Hematopoietic multipotent progenitor cell treated with erythropoietin and hydrocortisone succinate and interleukin-3 and kit ligand, for 4 days (in vitro differentiated cells): ENCODE results near the gene TANGO6.

Experiments used
- DNase-seq: peaks from one replicate; pipeline ENCODE4 v3.0.0-alpha.2; 2015

Gene TANGO6

DNA sequence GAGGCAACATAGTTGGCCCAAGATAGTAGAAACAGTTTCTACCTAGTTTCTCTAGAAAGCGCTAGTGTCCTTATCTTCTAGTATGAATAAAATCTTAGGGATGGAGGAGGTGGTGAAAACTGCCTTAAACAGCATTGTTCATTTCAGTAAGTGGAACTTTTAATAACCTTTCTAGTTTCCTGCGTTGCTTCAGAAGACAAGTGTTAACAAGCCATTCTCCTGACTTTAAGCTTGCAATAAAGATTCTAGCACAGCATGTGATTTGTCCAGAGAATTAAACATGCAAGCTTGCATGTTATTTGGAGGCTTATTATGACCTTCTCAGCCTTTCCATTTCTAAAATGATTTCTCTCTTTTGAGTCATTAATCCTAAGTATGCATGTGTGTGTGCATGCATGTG is 72.3 kb downstream of the TANGO6 start:
- DNase-seq, result no peak

DNA sequence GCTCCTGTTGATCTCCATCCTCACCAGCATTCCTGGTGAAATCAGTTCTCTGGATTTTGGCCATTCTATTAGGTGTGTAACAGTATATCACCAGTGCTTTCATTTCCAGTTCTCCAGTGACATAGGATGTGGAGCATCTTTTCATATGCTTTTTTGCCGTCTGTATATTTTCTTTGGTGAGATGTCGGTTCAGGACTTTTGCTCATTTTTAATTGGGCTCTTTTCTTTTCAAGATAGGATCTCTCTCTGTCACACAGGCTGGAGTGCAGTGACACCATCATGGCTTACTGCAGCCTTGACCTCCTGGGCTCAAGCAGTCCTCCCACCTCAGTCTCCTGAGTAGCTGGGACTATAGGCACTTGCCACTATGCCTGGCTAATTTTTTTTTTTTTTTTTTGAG is 74.2 kb downstream of the TANGO6 start:
- DNase-seq, result no peak

DNA sequence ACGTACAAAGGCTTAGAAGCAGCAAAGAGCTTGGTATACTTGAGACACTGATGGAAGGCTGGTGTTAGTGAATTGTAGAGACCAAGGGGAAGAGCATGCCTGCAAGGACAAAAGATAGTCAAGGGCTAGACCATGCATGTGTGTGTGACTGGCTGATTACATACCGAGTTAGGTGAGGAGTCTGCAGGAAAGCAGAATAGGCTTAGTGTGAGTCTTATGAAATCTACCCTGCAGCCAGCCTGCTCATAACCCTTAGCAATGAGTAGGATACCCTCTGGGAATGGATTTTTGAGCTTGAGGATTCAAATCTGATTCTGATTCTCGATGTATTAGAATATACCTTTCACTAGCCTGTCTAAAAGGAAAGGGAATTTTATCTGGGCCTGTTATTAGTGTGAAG is 77.0 kb downstream of the TANGO6 start:
- no peak for DNase-seq

DNA sequence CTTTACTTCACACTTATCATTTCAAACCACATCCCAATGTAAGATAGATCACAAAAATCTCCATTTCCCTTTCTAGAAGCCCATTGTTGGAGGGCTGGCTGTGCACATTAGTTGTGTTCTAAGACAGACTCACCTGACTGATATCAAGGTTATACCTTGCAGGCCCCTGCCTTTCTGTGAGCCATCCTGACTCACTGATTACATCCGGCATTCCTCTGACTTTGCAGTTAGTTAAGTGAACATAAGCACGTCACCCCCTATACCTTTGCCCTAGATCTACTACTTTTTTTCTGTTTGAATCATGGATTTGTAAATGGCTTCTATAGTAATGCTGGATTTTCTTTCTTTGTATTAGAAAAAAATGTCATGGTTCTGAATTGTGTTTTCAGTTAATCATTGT is 78.3 kb downstream of the TANGO6 start:
- DNase-seq, result no peak

DNA sequence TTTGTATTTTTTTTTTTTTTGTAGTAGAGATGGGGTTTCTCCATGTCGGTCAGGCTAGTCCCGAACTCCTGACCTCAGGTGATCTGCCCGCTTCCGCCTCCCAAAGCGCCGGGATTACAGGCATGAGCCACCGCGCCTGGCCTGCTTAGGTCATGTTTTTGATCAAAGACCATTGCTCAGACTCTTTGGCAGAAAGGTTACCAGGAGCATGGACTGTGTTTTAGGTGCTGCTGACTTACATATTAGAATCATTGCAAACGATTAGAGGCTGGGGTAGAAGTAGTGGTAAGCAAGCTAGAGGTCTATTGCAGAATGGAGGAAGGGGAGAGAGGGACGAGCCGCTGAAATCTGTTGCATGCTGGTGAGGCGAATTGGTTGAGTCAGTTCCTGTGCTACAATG is 79.8 kb downstream of the TANGO6 start:
- DNase-seq, result no peak

DNA sequence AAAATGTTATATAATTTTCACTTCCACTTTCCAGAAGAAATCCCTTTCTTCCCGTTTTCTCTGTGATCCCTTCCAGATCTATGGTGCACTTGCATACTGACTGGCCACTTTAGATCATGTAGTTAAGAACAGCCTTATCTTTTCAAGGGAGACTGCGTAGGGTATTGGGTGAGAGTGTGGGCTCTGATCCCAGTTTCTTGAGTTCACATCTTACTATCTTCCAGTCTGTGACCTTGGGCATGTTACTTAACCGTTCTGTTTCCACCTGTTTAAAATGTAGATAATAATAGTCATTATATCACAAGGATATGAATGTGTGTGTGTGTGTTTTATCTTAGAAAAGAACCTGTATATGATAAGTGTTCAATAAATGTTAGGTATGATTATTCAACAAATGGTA is 83.7 kb downstream of the TANGO6 start:
- no peak for DNase-seq

DNA sequence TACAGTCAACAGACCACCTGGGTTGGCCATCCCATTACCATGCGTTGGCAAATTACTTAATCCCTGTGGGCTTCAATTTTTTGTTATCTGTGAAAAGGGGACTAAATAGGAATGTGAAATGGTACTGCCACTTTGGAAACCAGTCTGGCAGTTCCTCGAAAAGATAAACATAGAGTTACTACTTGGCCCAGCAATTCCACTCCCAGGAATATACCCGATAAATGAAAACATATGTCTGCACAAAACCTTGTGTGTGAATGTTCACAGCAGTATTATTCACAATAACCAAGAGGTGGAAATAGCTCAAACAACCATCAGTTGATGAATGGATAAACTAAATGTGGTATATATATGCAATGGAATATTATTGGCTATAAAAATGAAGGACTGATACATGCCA is 87.9 kb downstream of the TANGO6 start:
- DNase-seq, result no peak

DNA sequence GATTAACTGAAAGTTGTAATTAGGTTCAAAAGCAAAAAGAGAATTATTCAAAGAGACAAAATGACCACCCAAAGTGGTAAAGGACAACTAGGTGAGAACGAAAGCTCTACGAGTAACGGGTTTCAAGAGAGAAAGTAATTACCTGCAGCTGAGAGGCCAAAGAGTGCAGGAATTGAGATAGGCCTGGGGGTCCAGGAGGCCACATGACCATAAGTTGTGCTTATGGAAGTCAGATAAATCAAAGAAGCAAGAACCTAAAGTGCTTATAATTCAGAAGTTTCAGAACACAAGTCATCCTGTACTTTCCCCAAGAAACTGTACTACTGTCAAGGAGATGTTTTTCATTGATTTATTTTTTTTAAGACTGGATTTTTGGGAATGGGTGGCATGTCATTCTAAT is 91.1 kb downstream of the TANGO6 start:
- no peak for DNase-seq

DNA sequence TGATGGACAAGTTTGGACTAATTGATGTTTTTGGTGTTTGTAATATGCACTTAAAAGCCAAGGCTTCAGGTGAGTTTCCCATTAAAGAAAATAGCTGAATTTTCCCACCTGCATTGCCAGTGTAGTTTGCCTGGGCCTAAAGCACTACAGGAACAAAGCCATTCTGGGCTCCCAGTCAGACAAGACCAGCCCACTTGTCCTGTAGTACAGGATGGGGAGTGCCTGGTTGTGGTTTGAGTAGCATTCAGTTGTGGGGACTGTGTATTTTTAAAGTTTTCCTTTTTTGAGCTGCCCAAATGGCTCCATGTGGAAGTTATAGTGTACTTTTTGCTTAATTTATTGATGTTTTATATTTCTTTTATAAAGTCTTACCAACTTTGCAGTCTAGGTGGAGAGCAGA is 91.7 kb downstream of the TANGO6 start:
- DNase-seq, result peak; percentile 15

DNA sequence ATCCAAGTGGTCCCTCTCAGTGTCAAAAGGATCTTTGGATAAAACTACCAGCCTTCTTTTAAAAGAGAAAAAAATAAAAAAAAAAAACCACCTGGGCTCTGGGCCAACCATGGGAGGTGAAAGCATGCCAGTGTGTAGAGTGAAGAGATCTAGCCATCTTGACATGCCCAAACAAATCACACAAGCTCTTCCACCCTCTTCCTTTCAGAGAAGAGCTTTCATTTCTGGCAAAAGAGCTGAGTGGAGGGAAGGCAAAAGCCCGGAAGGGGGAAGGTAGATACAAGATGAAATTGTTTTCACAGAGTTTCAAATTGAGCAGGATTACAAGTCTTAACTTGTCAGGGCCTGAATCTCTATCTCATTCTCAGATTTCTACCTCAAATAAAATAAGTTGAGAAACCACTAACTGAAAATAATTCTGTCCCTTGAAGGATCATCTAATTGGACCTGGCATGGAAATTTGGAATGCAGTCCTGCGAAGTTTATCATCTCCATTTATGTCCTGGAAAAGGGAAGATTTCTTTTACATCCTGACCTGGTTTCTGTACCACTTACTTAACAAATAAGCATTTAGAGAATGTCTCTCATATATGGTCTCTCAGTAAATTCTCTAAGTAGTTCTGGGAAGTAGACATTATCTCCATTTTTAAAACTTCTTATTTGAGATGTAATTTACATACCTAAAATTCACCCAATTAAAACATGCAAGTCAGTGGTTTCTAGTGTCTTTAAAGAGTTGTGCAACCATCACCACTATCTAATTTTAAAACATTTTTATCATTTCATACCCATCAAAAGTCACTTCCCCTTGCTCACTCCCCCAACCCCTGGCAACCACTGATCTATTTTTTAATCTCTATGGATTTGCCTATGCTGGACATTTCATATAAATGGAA is 93.7 kb downstream of the TANGO6 start:
- peak; percentile 71 for DNase-seq

DNA sequence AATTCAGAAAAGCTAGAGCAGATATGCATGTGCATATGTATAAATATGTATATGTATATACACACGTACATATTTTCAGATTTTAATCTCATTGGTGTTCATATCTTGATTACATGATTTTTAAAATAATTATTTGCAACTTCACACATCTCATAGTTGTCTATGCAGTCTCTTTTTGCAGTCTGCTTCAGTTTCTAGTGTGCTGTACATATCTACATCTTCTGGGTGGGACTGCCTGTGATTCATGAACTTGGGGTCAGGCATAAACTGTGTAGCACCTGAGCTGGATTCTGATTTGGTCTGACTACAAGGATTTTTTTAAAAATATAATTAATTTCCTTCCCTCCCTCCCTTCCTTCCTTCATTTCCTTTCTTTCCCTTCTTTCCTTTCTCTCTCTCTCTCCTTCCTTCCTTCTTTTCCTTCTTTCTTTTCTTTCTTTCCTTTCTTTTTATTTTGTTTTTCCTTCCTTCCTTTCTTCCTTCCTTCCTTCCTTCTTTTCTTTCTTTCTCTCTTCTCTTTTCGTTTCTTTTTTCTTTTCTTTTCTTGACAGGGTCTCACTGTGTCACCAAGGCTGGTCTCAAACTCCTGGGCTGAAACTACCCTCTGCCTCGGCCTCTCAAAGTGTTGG is 96.5 kb downstream of the TANGO6 start:
- no peak for DNase-seq

DNA sequence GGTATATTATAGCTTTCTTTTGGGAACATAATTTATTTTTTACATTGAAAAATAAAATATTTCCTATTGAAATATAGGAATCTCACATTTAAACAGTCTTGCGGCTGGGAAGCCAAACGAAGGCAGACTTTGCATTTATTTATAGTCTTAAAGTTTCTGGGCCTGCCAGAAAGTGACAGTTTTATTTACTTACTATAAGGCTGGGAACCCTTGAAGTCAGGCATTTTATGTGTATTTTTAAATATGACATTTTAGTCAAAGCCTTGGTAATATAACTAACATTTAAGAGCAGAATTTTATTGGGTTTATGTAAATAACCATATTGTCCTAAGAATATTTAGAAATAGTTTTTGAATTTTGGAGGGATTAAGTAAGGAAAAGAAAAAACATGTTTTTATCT is 97.5 kb downstream of the TANGO6 start:
- DNase-seq, result no peak

DNA sequence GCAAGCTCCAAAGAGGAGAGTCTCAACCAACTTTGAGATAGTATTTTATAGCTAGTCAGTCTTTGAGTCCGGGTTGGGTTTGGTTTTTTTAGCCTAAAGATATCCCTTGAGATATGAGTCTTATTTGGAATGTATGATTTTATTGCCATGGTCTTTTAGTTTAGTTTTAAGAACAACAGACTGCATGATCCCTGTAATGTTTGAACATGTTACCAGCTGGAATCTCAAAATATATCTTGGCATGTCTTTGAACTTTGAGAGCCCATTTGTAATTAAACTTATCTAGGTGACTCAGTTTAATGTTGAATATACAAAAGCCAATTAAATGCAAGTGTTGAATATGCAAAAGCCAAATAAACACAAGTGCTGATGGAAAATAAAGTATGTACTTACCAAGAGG is 100.6 kb downstream of the TANGO6 start:
- no peak for DNase-seq

DNA sequence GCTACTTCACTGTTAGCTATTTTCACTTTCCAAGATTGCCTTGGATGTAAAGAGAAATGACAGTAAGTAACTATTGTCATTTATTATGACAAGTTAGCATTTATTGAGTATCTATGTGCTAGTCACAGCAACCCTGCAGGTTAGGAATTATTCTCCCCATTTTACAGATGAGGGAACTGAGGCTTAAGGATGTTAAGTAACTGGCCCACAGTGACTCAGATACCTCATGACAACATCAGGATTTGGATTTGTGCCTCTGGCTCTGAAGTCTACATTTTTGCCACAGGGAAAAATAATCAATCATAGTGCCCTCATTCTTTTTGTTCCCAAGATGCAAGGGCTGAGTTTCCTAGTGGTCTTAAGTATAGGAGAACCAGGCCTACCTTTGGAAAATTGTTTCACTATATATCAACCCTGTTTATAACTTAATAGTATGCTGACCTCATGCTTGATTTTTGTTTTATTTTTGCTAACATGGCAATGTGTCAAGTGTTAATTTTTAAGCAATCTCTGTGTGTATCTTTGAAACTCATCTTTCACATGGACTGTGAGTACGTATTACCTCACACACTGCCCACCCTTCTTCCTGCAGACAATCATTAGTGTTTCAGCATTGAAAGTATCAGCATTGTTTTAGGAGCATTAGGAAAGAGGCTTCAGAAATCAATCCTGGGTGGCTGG is 105.0 kb downstream of the TANGO6 start:
- DNase-seq, result no peak

DNA sequence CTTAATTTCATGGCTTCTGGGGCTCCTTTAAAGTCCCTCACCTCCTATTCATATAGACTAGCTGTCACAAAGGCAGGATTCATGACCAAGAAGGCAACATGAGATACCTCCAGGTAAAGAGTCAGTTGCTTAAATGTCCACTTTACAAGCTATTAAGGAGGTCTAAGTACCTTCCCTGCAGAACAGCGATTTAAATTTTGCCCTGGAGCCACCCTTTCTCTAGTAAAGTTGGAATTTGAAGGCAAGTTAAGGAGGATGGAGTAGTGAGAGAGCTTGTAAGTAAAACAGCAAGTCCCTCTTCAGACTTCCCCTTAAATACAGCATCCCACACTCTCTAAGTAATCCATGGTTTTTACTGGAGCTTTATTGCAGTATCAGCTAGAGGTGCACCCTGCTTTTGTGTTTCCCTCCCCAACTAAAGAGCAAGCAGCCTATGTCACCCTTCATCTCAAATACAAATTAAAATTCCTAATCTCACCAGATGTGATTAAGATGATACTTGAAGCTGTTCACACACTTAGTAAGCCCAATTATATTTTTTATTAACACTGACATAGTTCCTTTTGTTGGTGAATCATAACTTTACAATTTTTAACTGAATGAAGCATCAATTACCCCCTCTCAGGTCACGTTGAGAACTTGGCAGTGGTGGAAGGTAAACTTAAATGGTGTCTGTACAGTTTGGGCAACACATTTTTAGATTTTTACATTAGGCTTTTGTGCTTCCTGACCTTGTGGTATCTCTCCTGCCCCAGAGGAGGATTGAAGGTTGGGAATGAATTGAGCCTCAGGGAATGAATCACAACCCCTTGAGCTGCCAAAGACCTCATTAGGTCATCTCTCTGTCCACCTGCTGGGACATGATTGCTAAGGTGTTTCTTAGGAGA is 108.9 kb downstream of the TANGO6 start:
- DNase-seq, result no peak

DNA sequence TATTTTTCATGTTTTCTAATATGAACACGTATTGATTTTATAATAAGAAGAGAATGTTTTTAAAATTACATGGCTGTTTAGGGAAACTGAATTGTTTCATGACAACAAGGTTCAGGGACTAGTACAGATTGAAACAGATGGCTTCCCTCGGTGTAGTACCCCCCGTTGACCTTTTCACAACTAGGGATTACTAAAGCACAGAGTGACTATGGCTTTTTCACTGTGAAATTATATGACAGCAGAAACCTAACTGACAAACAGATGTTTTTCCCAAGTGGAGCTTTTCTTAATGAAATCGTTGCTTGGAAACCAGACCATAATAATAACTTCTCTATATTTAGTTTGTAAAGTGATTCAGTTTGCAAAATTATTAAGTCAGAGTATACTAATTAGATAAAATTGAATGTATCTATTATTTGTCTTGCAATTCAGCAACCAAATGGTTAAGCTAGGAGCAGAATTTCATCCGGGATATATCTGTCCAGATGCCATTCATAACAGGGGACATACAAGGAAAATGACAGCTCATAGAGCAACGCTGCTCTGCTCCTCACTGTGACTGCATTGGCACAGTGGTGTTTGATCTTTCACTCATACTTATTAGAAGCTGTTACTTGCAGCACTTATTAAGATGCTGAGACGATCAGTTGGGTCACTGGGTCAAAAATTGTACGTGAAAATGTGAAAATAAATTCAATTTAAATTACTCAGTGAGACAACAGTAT is 111.7 kb downstream of the TANGO6 start:
- DNase-seq, result peak; percentile 16

DNA sequence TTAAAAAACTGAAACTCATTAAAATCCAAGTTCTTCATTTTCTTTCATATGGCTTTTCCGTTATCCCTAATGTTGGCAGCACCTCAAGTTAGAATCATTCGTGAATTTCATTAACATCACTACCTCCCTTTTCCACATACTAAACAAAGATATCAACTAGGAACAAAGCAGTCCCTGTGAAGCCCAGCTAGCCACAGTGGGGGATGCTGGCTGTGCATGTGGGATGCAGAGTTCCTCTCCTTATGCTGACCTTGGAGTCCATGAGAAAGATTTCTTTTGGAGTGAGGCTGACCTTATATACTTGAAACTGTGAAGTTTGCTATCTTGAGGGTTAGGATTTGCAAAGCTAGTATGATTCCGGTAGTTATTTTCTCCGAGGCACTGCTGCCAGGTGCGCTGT is 117.6 kb downstream of the TANGO6 start:
- no peak for DNase-seq

DNA sequence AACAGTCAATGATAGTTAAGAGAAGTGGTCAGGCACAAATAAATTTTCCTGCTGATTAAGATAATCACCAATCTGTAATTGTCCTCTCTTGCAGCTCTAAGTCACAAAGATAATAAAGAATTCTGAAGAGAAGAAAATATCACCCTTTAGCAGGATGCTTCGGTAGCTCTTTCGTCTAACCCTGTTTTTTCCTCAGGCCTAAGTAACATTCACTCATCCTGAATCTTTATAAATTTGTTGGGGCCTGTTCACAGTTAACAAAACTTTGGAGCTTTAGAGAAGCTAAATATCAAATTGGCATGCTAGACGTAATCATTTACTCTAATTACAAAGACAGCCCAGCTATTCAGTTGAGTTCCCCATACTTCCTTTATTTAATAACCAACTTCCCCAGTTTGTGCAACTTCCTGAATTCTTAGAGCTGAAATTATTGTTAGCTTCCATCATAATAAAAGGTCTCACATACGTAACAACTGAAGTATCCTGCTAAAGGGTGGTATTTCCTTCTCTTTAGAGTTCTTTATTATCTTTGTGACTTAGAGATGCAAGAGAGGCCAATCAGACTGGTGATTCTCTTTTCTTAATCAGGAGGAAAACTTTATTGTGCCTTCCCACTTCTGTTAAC is 118.6 kb downstream of the TANGO6 start:
- peak; percentile 73 for DNase-seq

DNA sequence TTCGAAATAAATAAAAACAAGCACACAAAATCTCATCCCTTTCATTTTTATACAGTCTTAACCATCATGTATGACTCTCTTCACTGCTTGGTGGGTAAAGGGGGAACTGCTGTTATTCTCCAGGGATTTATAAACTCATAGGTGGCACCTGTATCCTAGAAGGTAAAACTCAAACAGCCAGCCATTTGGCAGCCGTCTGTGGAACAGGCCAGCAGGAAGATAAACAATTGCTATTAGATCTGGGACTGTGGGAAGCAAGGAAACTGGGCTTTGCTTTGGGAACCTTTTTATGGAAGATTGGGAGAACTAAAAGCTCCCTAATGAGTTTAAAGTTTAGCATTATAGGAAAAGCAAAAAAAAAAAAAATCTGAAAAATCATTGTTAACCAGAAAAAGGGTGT is 126.0 kb downstream of the TANGO6 start:
- no peak for DNase-seq

DNA sequence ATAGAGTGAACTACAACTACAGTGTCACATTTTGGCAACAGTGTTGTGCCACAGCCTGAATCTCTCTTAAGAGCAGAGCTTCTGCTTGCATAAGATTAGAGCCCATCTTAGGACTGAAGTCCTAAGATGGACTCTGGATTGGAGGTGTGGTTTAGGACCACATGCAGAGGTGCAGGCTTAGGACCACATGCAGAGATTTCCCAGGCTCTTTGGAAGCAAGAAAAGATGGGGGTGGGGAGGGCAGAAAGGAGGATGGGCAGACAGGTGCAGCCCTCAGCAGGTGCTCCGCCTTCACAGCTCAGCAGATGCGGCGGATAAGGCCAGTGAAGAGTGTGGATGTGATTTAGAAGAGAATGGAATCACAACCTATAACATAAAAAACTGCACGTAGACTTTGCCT is 128.7 kb downstream of the TANGO6 start:
- DNase-seq, result no peak

DNA sequence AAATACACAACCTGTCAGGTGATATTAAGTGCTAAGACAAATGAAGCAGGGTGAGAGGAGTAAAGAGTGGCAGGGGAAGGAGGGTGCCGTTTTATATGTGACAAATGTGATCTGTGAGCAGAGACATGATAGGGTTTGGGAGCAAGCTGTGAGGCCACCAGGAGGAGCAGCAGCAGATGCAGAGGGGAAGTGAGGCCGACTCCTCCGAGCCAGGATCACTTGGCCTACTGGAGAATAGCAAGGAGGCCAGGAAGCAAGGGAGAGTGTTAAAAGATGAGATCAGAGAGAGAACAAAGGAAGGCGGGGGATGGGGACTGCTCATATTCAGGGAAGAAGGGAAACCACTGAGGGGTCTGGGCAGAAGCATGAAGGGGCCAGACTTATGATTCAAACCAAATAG is 129.4 kb downstream of the TANGO6 start:
- DNase-seq, result peak; percentile 9

DNA sequence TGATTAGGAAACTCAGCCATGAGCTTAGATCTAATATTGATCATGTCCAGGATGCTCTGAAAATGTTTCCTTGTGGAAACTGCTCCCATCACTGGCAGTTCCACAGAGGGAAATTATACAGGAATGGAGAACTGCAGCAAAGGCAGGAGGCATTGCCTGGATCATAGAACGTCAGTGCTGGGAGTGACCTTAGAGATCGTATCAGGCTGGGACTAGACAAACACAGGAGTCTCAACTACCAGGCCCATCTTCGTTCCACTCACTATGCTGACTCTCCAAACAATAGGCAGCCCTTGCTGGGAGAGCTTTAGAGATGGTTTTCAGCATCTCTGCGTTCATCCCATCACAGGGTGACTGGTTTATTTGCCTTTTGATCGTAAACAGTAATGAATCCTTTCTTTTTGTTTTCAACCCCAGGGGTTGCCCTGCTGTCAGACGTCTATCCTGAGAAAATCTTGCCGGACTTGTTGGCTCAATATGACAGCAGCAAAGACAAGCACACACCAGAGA is 130.3 kb downstream of the TANGO6 start:
- DNase-seq, result no peak
